ENCODE results near the gene RFC1.
"Not testable (repeated sequence)": the region's sequence is repeated elsewhere in the genome, so short reads cannot be mapped to it uniquely, and the experiment has no call there.

Gene RFC1

GRCh38 chr4:39285111-39285795, 80.9 kb downstream of the RFC1 start:
- FAIRE-seq (no peak), DNase-seq (ENCODE audit: insufficient read length, low spot score) (no peak)
- TF ChIP-seq CTCF (IDR thresholded peaks at IDR 0.05; ENCODE audit: insufficient read depth, missing control alignments), result no peak

GRCh38 chr4:39280770-39281169, 85.4 kb downstream of the RFC1 start:
- no peak for DNase-seq (ENCODE audit: insufficient read length, low spot score)
- no peak for TF ChIP-seq CTCF (IDR thresholded peaks at IDR 0.05; ENCODE audit: insufficient read depth, missing control alignments)
- FAIRE-seq, result no peak

- no peak for DNase-seq (ENCODE audit: insufficient read length, low spot score)
- no peak for TF ChIP-seq CTCF (IDR thresholded peaks at IDR 0.05; ENCODE audit: insufficient read depth, missing control alignments)
- FAIRE-seq, result no peak
Measured at GRCh38 chr4:39279416-39279815, 86.7 kb downstream of the RFC1 start.

GRCh38 chr4:39278476-39278875, 87.7 kb downstream of the RFC1 start:
- DNase-seq (ENCODE audit: insufficient read length, low spot score) (no peak), FAIRE-seq (no peak)
- no peak for TF ChIP-seq CTCF (IDR thresholded peaks at IDR 0.05; ENCODE audit: insufficient read depth, missing control alignments)

- FAIRE-seq; DNase-seq (ENCODE audit: insufficient read length, low spot score): not testable (repeated sequence)
Measured at GRCh38 chr4:39277661-39278060, 88.5 kb downstream of the RFC1 start.

- no peak for TF ChIP-seq CTCF (IDR thresholded peaks at IDR 0.05; ENCODE audit: insufficient read depth, missing control alignments)
- DNase-seq (ENCODE audit: insufficient read length, low spot score), result no peak
- FAIRE-seq, result no peak
Measured at GRCh38 chr4:39274503-39274902, 91.7 kb downstream of the RFC1 start.

GRCh38 chr4:39263895-39264294, 102.3 kb downstream of the RFC1 start:
- no peak for DNase-seq (ENCODE audit: insufficient read length, low spot score)
- TF ChIP-seq CTCF (IDR thresholded peaks at IDR 0.05; ENCODE audit: insufficient read depth, missing control alignments), result no peak
- FAIRE-seq, result no peak

Measured in D721Med (cell line).